WTC11 (cell line): ENCODE results near the gene COX6A1. TPM values are rescaled to one million over a fixed set of nuclear protein-coding genes. Genes with fewer than 3 reads are reported as not detected.

Experiments used
- ATAC-seq: fragments of 200-7000 bp; cut with Tn5 transposase; 2 replicates; pipeline ENCODE4 v1.10.0; 2021; ENCODE audit warnings: mild to moderate bottlenecking, moderate library complexity
- CTCF ChIA-PET: fragments of 300-600 bp; sonication (Branson Sonifier 250); formaldehyde crosslinking; loops from one replicate; lab custom pipeline; 2021; ENCODE audit warnings: antibody characterized with exemption; lab: Charles Lee
- POLR2A ChIA-PET: fragments of 350-600 bp; sonication (Branson Sonifier 250); formaldehyde crosslinking; loops from one replicate; lab custom pipeline; 2021; ENCODE audit warnings: antibody characterized with exemption; lab: Charles Lee
- DNase-seq: peaks from one replicate; pipeline ENCODE4 v3.0.0; 2021; ENCODE audit warnings: low spot score
- H3K27ac Mint-ChIP-seq: 2 replicates; pipeline ENCODE4 v1.8.0; 2021; ENCODE audit warnings: mixed read lengths
- H3K27me3 Mint-ChIP-seq: 2 replicates; pipeline ENCODE4 v1.8.0; 2021; ENCODE audit warnings: low read depth, mild to moderate bottlenecking, moderate library complexity, mixed read lengths
- H3K36me3 Mint-ChIP-seq: 2 replicates; pipeline ENCODE4 v1.8.0; 2021; ENCODE audit warnings: mixed read lengths
- H3K4me1 Mint-ChIP-seq: 2 replicates; pipeline ENCODE4 v1.8.0; 2022; ENCODE audit warnings: mixed read lengths
- H3K4me3 Mint-ChIP-seq: 2 replicates; pipeline ENCODE4 v1.8.0; 2021; ENCODE audit warnings: mild to moderate bottlenecking, moderate library complexity, mixed read lengths
- H3K9me3 Mint-ChIP-seq: 2 replicates; pipeline ENCODE4 v1.8.0; 2021; ENCODE audit warnings: mixed read lengths
- ESRRA ChIP-seq: sonication (generic); formaldehyde crosslinking; IDR thresholded peaks from 2 replicates; pipeline ENCODE4 v1.8.1; 2022; ENCODE audit warnings: mild to moderate bottlenecking, missing genetic modification reagents, borderline replicate concordance
- GABPB1 ChIP-seq: sonication (generic); formaldehyde crosslinking; IDR thresholded peaks from 2 replicates; pipeline ENCODE4 v1.8.1; 2023; ENCODE audit warnings: mild to moderate bottlenecking, missing genetic modification reagents
- IRF2 ChIP-seq: sonication (generic); formaldehyde crosslinking; IDR thresholded peaks from 2 replicates; pipeline ENCODE4 v1.8.0; 2022; ENCODE audit warnings: low read depth, missing genetic modification reagents, borderline replicate concordance
- NFATC4 ChIP-seq: fragments of 250-450 bp; sonication (Bioruptor Pico); IDR thresholded peaks from 2 replicates; pipeline ENCODE4 v1.9.0; 2021; ENCODE audit warnings: mild to moderate bottlenecking
- NFYB ChIP-seq: sonication (generic); formaldehyde crosslinking; conservative IDR thresholded peaks from 2 replicates; pipeline ENCODE4 v1.8.0; 2022; ENCODE audit warnings: low read depth, missing genetic modification reagents
- NR1H2 ChIP-seq: sonication (generic); formaldehyde crosslinking; IDR thresholded peaks from 2 replicates; pipeline ENCODE4 v1.9.0; 2021; ENCODE audit warnings: mild to moderate bottlenecking, moderate library complexity, missing genetic modification reagents
- OVOL2 ChIP-seq: fragments of 250-450 bp; sonication (Bioruptor Pico); IDR thresholded peaks from 2 replicates; pipeline ENCODE4 v1.9.0; 2021; ENCODE audit warnings: mild to moderate bottlenecking, borderline replicate concordance
- RELA ChIP-seq: sonication (generic); formaldehyde crosslinking; IDR thresholded peaks from 2 replicates; pipeline ENCODE4 v1.8.1; 2022; ENCODE audit warnings: missing genetic modification reagents, mild to moderate bottlenecking, borderline replicate concordance
- RORB ChIP-seq: fragments of 250-450 bp; sonication (Bioruptor Pico); IDR thresholded peaks from 2 replicates; pipeline ENCODE4 v1.9.0; 2021; ENCODE audit warnings: mild to moderate bottlenecking
- SMAD3 ChIP-seq: sonication (generic); formaldehyde crosslinking; IDR thresholded peaks from 2 replicates; pipeline ENCODE4 v1.8.0; 2022; ENCODE audit warnings: missing genetic modification reagents, mild to moderate bottlenecking, borderline replicate concordance
- ZNF232 ChIP-seq: sonication (generic); formaldehyde crosslinking; IDR thresholded peaks from 2 replicates; pipeline ENCODE4 v1.8.0; 2022; ENCODE audit warnings: mild to moderate bottlenecking, missing genetic modification reagents
- ZNF416 ChIP-seq: fragments of 250-450 bp; sonication (Bioruptor Pico); IDR thresholded peaks from 2 replicates; pipeline ENCODE4 v1.9.0; 2021; ENCODE audit warnings: mild to moderate bottlenecking, inconsistent platforms
- ZNF671 ChIP-seq: fragments of 250-450 bp; sonication (Bioruptor Pico); IDR thresholded peaks from 2 replicates; pipeline ENCODE4 v1.8.0; 2021; ENCODE audit warnings: mild to moderate bottlenecking
- total RNA-seq: library from RNA; stranded (reverse); gene quantifications from 3 replicates; pipeline ENCODE4 v1.2.3, GENCODE V29; 2021
- TF ChIP-seq, protein P1 (sequence below): sonication (generic); formaldehyde crosslinking; IDR thresholded peaks from 2 replicates; pipeline ENCODE4 v1.8.1; 2022; ENCODE audit warnings: low read depth, mild to moderate bottlenecking, moderate library complexity, missing genetic modification reagents, borderline replicate concordance
- TF ChIP-seq, protein P2 (sequence below): fragments of 250-450 bp; sonication (Bioruptor Pico); IDR thresholded peaks from 2 replicates; pipeline ENCODE4 v1.9.0; 2021; ENCODE audit warnings: mild to moderate bottlenecking
- TF ChIP-seq, protein P3 (sequence below): sonication (generic); formaldehyde crosslinking; IDR thresholded peaks from 2 replicates; pipeline ENCODE4 v1.8.1; 2022; ENCODE audit warnings: missing genetic modification reagents, borderline replicate concordance
- TF ChIP-seq, protein P4 (sequence below): sonication (generic); formaldehyde crosslinking; IDR thresholded peaks from 2 replicates; pipeline ENCODE4 v1.8.1; 2023; ENCODE audit warnings: mild to moderate bottlenecking, moderate library complexity, missing genetic modification reagents
- TF ChIP-seq, protein P5 (sequence below): sonication (generic); formaldehyde crosslinking; IDR thresholded peaks from 2 replicates; pipeline ENCODE4 v1.8.1; 2023; ENCODE audit warnings: mild to moderate bottlenecking, missing genetic modification reagents
- TF ChIP-seq, protein P6 (sequence below): sonication (generic); formaldehyde crosslinking; conservative IDR thresholded peaks from 2 replicates; pipeline ENCODE4 v1.8.1; 2023; ENCODE audit warnings: mild to moderate bottlenecking, low read depth, missing genetic modification reagents, moderate library complexity

The COX6A1 gene
- total RNA-seq, 1 experiment from 2014 or later = 573 TPM

DNA sequence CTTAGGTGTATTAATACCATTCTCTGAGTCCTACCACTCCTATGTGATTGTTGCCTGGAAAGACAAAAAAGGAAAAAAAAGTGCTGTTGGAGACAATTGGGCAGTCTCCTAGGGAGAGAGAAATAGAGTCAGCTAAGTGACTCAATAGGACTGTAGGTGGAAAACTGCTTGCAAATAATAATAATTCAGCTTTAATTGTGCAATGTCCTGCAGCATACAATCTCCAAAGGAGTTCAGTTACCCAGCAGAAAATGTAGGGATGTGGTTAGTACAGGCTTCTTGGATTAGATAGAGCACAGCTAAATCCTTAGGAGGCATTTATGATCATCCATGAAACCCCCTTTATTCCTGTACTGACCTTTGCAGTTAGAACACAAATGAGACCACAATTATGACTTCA, 34.6 kb downstream of the COX6A1 start (continued):
- TF ChIP-seq ESRRA = no peak
- no peak for TF ChIP-seq RELA
- TF ChIP-seq, protein P1, sequence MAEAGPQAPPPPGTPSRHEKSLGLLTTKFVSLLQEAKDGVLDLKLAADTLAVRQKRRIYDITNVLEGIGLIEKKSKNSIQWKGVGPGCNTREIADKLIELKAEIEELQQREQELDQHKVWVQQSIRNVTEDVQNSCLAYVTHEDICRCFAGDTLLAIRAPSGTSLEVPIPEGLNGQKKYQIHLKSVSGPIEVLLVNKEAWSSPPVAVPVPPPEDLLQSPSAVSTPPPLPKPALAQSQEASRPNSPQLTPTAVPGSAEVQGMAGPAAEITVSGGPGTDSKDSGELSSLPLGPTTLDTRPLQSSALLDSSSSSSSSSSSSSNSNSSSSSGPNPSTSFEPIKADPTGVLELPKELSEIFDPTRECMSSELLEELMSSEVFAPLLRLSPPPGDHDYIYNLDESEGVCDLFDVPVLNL (CRISPR knock-in tag) = no peak
- no peak for TF ChIP-seq ZNF416 (CRISPR knock-in tag)

DNA sequence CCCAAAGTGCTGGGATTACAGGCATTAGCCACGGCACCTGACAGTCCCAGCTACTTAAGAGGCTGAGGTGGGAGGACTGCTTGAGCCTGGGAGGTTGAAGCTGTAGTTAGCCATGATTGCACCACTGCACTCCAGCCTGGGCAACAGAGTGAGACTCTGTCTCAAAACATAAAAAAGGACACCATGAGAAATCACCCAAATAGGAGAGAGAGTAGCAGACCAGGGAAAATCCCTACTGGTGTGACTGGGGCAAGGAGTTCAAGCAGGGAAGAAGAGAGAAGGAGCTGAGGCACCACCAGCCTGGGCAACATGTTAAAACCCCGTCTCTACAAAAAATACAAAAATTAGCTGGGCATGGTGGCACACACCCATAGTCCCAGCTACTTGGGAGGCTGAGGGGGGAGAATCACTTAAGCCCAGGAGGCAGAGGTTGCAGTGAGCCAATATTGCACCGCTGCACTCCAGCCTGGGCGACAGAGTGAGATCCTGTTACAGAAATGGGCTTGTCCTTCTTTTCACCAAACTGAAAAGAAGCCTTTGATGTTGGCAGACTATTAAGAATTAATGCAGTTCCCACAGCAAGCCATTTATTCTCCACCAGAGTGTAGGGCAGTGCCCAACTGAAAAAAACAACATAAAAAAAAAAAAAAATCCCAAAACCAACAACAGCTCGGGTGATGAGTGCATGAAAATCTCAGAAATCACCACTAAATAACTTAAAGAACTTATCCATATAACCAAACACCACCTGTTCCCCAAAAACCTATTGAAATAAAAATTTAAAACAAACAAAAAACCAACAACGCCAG, 36.1 kb downstream of the COX6A1 start:
- ATAC-seq = no peak
- Mint-ChIP-seq H3K27ac (peak overlapping the region; percentile 77; the same call in 1 of the 2 replicates), H3K4me1 (peaks cover 14% of the 10 kb centered on the region), H3K27me3 (no peaks in the 10 kb centered on the region), H3K4me3 (no peak overlapping the region), H3K36me3 (no peaks in the 10 kb centered on the region), H3K9me3 (no peaks in the 10 kb centered on the region)
- CTCF ChIA-PET = interaction anchor here (0.7 to 3.0 kb wide), 8 partner anchors 17 to 175 kb away, joined by 3 to 10 read pairs (median 4); partner anchors contain the start of genes DYNLL1 and SIRT4
- TF ChIP-seq, protein P1 (CRISPR knock-in tag) = no peak
- TF ChIP-seq NFYB (CRISPR knock-in tag) = no peak
- no peak for TF ChIP-seq SMAD3 (CRISPR knock-in tag)
- no peak for TF ChIP-seq ZNF671
- no peak for TF ChIP-seq NFATC4 (CRISPR knock-in tag)
- no peak for TF ChIP-seq OVOL2 (CRISPR knock-in tag)
- TF ChIP-seq, protein P2, sequence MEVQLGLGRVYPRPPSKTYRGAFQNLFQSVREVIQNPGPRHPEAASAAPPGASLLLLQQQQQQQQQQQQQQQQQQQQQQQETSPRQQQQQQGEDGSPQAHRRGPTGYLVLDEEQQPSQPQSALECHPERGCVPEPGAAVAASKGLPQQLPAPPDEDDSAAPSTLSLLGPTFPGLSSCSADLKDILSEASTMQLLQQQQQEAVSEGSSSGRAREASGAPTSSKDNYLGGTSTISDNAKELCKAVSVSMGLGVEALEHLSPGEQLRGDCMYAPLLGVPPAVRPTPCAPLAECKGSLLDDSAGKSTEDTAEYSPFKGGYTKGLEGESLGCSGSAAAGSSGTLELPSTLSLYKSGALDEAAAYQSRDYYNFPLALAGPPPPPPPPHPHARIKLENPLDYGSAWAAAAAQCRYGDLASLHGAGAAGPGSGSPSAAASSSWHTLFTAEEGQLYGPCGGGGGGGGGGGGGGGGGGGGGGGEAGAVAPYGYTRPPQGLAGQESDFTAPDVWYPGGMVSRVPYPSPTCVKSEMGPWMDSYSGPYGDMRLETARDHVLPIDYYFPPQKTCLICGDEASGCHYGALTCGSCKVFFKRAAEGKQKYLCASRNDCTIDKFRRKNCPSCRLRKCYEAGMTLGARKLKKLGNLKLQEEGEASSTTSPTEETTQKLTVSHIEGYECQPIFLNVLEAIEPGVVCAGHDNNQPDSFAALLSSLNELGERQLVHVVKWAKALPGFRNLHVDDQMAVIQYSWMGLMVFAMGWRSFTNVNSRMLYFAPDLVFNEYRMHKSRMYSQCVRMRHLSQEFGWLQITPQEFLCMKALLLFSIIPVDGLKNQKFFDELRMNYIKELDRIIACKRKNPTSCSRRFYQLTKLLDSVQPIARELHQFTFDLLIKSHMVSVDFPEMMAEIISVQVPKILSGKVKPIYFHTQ = no peak
- TF ChIP-seq RELA = no peak
- TF ChIP-seq, protein P3, sequence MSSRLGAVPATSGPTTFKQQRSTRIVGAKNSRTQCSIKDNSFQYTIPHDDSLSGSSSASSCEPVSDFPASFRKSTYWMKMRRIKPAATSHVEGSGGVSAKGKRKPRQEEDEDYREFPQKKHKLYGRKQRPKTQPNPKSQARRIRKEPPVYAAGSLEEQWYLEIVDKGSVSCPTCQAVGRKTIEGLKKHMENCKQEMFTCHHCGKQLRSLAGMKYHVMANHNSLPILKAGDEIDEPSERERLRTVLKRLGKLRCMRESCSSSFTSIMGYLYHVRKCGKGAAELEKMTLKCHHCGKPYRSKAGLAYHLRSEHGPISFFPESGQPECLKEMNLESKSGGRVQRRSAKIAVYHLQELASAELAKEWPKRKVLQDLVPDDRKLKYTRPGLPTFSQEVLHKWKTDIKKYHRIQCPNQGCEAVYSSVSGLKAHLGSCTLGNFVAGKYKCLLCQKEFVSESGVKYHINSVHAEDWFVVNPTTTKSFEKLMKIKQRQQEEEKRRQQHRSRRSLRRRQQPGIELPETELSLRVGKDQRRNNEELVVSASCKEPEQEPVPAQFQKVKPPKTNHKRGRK (CRISPR knock-in tag) = no peak
- TF ChIP-seq NR1H2 (CRISPR knock-in tag) = no peak
- TF ChIP-seq ZNF232 = no peak
- TF ChIP-seq, protein P4, sequence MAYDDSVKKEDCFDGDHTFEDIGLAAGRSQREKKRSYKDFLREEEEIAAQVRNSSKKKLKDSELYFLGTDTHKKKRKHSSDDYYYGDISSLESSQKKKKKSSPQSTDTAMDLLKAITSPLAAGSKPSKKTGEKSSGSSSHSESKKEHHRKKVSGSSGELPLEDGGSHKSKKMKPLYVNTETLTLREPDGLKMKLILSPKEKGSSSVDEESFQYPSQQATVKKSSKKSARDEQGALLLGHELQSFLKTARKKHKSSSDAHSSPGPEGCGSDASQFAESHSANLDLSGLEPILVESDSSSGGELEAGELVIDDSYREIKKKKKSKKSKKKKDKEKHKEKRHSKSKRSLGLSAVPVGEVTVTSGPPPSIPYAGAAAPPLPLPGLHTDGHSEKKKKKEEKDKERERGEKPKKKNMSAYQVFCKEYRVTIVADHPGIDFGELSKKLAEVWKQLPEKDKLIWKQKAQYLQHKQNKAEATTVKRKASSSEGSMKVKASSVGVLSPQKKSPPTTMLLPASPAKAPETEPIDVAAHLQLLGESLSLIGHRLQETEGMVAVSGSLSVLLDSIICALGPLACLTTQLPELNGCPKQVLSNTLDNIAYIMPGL = no peak
- TF ChIP-seq, protein P5, sequence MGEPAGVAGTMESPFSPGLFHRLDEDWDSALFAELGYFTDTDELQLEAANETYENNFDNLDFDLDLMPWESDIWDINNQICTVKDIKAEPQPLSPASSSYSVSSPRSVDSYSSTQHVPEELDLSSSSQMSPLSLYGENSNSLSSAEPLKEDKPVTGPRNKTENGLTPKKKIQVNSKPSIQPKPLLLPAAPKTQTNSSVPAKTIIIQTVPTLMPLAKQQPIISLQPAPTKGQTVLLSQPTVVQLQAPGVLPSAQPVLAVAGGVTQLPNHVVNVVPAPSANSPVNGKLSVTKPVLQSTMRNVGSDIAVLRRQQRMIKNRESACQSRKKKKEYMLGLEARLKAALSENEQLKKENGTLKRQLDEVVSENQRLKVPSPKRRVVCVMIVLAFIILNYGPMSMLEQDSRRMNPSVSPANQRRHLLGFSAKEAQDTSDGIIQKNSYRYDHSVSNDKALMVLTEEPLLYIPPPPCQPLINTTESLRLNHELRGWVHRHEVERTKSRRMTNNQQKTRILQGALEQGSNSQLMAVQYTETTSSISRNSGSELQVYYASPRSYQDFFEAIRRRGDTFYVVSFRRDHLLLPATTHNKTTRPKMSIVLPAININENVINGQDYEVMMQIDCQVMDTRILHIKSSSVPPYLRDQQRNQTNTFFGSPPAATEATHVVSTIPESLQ (CRISPR knock-in tag) = no peak
- TF ChIP-seq, protein P6, sequence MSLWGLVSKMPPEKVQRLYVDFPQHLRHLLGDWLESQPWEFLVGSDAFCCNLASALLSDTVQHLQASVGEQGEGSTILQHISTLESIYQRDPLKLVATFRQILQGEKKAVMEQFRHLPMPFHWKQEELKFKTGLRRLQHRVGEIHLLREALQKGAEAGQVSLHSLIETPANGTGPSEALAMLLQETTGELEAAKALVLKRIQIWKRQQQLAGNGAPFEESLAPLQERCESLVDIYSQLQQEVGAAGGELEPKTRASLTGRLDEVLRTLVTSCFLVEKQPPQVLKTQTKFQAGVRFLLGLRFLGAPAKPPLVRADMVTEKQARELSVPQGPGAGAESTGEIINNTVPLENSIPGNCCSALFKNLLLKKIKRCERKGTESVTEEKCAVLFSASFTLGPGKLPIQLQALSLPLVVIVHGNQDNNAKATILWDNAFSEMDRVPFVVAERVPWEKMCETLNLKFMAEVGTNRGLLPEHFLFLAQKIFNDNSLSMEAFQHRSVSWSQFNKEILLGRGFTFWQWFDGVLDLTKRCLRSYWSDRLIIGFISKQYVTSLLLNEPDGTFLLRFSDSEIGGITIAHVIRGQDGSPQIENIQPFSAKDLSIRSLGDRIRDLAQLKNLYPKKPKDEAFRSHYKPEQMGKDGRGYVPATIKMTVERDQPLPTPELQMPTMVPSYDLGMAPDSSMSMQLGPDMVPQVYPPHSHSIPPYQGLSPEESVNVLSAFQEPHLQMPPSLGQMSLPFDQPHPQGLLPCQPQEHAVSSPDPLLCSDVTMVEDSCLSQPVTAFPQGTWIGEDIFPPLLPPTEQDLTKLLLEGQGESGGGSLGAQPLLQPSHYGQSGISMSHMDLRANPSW (CRISPR knock-in tag) = no peak
- no peak for TF ChIP-seq RORB (CRISPR knock-in tag)
- no peak for TF ChIP-seq GABPB1 (CRISPR knock-in tag)
- TF ChIP-seq IRF2 (CRISPR knock-in tag) = no peak
- TF ChIP-seq ZNF416 (CRISPR knock-in tag) = no peak
- no peak for DNase-seq
- POLR2A ChIA-PET = interaction anchor here (0.6 kb wide), 2 partner anchors 181 to 1080 kb away, joined by 3 to 5 read pairs; no protein-coding TSS in a partner anchor
